ENCODE results near the gene MAP4K3.

DNA sequence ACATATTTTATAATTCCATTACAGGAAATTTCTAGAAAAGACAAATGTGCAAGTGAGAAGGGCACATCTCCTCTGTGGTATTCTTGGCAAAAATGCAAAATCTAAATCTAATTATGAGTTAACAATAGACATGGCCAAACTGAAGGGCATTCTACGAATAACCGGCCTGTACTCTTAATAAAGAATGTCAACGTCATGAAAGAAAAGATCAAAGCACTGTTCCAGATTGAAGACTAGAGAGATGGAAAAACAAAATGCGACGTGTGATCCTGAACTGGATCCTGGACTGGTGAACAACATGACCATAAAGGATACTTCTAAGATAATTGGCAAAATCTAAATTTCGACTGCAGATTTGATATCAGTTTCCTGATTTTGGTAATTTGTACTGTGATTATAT is 196.3 kb downstream of the MAP4K3 start:
- TF ChIP-seq, protein P1, sequence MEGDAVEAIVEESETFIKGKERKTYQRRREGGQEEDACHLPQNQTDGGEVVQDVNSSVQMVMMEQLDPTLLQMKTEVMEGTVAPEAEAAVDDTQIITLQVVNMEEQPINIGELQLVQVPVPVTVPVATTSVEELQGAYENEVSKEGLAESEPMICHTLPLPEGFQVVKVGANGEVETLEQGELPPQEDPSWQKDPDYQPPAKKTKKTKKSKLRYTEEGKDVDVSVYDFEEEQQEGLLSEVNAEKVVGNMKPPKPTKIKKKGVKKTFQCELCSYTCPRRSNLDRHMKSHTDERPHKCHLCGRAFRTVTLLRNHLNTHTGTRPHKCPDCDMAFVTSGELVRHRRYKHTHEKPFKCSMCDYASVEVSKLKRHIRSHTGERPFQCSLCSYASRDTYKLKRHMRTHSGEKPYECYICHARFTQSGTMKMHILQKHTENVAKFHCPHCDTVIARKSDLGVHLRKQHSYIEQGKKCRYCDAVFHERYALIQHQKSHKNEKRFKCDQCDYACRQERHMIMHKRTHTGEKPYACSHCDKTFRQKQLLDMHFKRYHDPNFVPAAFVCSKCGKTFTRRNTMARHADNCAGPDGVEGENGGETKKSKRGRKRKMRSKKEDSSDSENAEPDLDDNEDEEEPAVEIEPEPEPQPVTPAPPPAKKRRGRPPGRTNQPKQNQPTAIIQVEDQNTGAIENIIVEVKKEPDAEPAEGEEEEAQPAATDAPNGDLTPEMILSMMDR (IDR thresholded peaks at IDR 0.05), result no peak
- TF ChIP-seq EP300 (IDR thresholded peaks at IDR 0.05), result no peak
